Neuronal stem cell (in vitro differentiated cells): ENCODE results near the gene PROKR1.

Experiments used
- DNase-seq: peaks from one replicate; pipeline ENCODE4 v3.0.0-alpha.2; 2013; ENCODE audit warnings: low spot score
- H2AFZ ChIP-seq: one replicate; pipeline ENCODE4 v1.6.1; 2013; ENCODE audit warnings: mild to moderate bottlenecking, low read length, inconsistent platforms
- H2AK5ac ChIP-seq: 2 replicates; pipeline ENCODE4 v1.6.1; 2013; ENCODE audit warnings: low read depth, mild to moderate bottlenecking, inconsistent platforms, low read length, moderate library complexity, mixed read lengths
- H2BK120ac ChIP-seq: 2 replicates; pipeline ENCODE4 v1.6.1; 2013; ENCODE audit warnings: low read depth, mild to moderate bottlenecking, inconsistent platforms, low read length, moderate library complexity, mixed read lengths
- H2BK12ac ChIP-seq: one replicate; pipeline ENCODE4 v1.6.1; 2013; ENCODE audit warnings: low read length, inconsistent platforms
- H2BK15ac ChIP-seq: 2 replicates; pipeline ENCODE4 v1.6.1; 2013; ENCODE audit warnings: mild to moderate bottlenecking, low read length, inconsistent platforms, mixed read lengths
- H2BK5ac ChIP-seq: one replicate; pipeline ENCODE4 v1.6.1; 2013; ENCODE audit warnings: inconsistent platforms, mild to moderate bottlenecking, low read length, moderate library complexity
- H3K14ac ChIP-seq: one replicate; pipeline ENCODE4 v1.6.1; 2013; ENCODE audit warnings: low read length, inconsistent platforms
- H3K18ac ChIP-seq: 2 replicates; pipeline ENCODE4 v1.6.1; 2013; ENCODE audit warnings: low read length, inconsistent platforms
- H3K23ac ChIP-seq: 2 replicates; pipeline ENCODE4 v1.6.1; 2013; ENCODE audit warnings: low read depth, mild to moderate bottlenecking, mixed read lengths, low read length, inconsistent platforms; ENCODE audit not compliant: poor library complexity
- H3K27ac ChIP-seq: replicated peaks from 3 replicates; pipeline ENCODE4 v1.5.1; 2013; ENCODE audit warnings: low read length, inconsistent platforms
- H3K27me3 ChIP-seq, 3 experiments: 2 replicates each; pipeline ENCODE4 v1.6.1; 2013; ENCODE audit warnings: low read length in 3 of 3, mild to moderate bottlenecking in 2 of 3, inconsistent platforms in 1 of 3, low read depth in 1 of 3, mixed read lengths in 1 of 3, moderate library complexity in 1 of 3; ENCODE audit not compliant: control insufficient read depth in 3 of 3, insufficient read depth in 3 of 3
- H3K36me3 ChIP-seq, 2 donors: replicated peaks in 1 of 2; 2 replicates each; pipeline ENCODE4 v1.6.1; 2013; ENCODE audit warnings: low read length in 2 of 2; ENCODE audit not compliant: control insufficient read depth in 2 of 2, insufficient read depth in 2 of 2
- H3K4ac ChIP-seq: 2 replicates; pipeline ENCODE4 v1.6.1; 2013; ENCODE audit warnings: inconsistent platforms, mild to moderate bottlenecking, low read length, moderate library complexity
- H3K4me1 ChIP-seq, 2 donors: 1 replicate in 1 of 2; 2 replicates in 1 of 2; pipeline ENCODE4 v1.6.1; 2013; ENCODE audit warnings: low read length in 2 of 2, low read depth in 1 of 2; ENCODE audit not compliant: control insufficient read depth in 2 of 2, insufficient read depth in 1 of 2
- H3K4me2 ChIP-seq: one replicate; pipeline ENCODE4 v1.6.1; 2013; ENCODE audit warnings: mild to moderate bottlenecking, low read length, inconsistent platforms; ENCODE audit not compliant: insufficient read depth, poor library complexity, severe bottlenecking
- H3K4me3 ChIP-seq, 2 donors: 2 replicates each; pipeline ENCODE4 v1.5.1; 2013; ENCODE audit warnings: low read length in 2 of 2, mild to moderate bottlenecking in 2 of 2, inconsistent platforms in 1 of 2, moderate library complexity in 1 of 2
- H3K79me1 ChIP-seq: one replicate; pipeline ENCODE4 v1.6.1; 2013; ENCODE audit warnings: low read depth, mild to moderate bottlenecking, inconsistent platforms, low read length, moderate library complexity
- H3K9ac ChIP-seq: one replicate; pipeline ENCODE4 v1.6.1; 2013; ENCODE audit warnings: mild to moderate bottlenecking, low read depth, low read length, inconsistent platforms; ENCODE audit not compliant: poor library complexity
- H3K9me3 ChIP-seq, 2 donors: replicated peaks in 1 of 2; 2 replicates each; pipeline versions ENCODE3 to v1.6.1; 2013; ENCODE audit warnings: low read length in 2 of 2, mild to moderate bottlenecking in 2 of 2, inconsistent platforms in 1 of 2, low read depth in 1 of 2, mixed read lengths in 1 of 2, moderate library complexity in 1 of 2; ENCODE audit not compliant: control insufficient read depth in 2 of 2, insufficient read depth in 1 of 2
- H4K8ac ChIP-seq: one replicate; pipeline ENCODE4 v1.6.1; 2013; ENCODE audit warnings: low read depth, mild to moderate bottlenecking, inconsistent platforms, low read length, moderate library complexity
- H4K91ac ChIP-seq: one replicate; pipeline ENCODE4 v1.6.1; 2013; ENCODE audit warnings: low read length, low read depth, mild to moderate bottlenecking, inconsistent platforms; ENCODE audit not compliant: poor library complexity
- WGBS, 2 donors: extraction: QIAGEN DNeasy Blood & Tissue Kit; methylation state at CpG; one replicate each; pipeline ENCODE4 v1.1.7; 2013; ENCODE audit warnings: missing lambda C conversion rate in 2 of 2, mixed read lengths in 1 of 2; ENCODE audit not compliant: insufficient read length in 2 of 2, insufficient replicate concordance in 1 of 2; ENCODE audit errors: extremely low coverage in 2 of 2; 5-methylcytosine and 5-hydroxymethylcytosine counted together

The PROKR1 gene

DNA sequence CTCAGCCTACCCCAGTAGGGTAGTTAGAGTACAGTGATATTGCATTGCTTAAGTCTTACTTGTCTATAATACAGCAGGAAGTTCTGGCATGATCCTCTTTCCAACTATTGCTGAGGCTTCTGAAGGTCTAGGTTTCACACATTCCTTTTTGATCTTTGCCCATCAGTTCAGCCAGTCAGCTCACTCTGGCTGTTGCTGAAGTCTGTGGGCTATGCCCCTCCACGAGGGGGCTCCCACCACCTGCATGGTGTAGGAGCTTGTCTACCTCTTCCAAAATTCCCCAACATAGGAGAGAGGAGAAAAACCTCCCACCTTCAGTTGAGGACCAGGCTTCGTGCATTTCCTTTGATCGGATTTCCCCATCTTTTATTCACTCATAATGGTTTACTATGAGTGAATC lies 26.3 kb downstream of the PROKR1 start:
- H3K14ac ChIP-seq = no peak overlapping the region
- H3K27me3 ChIP-seq = no peaks in the 10 kb centered on the region
- H2BK15ac ChIP-seq = no peak overlapping the region
- no peak overlapping the region for H3K4ac ChIP-seq
- no peak overlapping the region for H4K8ac ChIP-seq
- no peak overlapping the region for H3K18ac ChIP-seq
- H3K36me3 ChIP-seq = no peaks in the 10 kb centered on the region
- no peak overlapping the region for H2BK120ac ChIP-seq
- WGBS, 2 donors = no CpG with 5 or more reads among the region's 3 CpGs
- no peak overlapping the region for H3K23ac ChIP-seq
- no peak overlapping the region for H3K4me2 ChIP-seq
- H2AK5ac ChIP-seq = no peak overlapping the region
- no peak overlapping the region for H3K9ac ChIP-seq
- H2BK5ac ChIP-seq = no peak overlapping the region
- H3K4me1 ChIP-seq = no peaks in the 10 kb centered on the region
- no peak overlapping the region for H2AFZ ChIP-seq
- H2BK12ac ChIP-seq = no peak overlapping the region
- no peak overlapping the region for H3K27ac ChIP-seq
- H3K4me3 ChIP-seq = no peak overlapping the region
- H4K91ac ChIP-seq = no peak overlapping the region
- peaks cover 0 to 1% of the 10 kb centered on the region in 2 donors for H3K9me3 ChIP-seq
- no peaks in the 10 kb centered on the region for H3K79me1 ChIP-seq
- no peak for DNase-seq

- H2BK120ac ChIP-seq = no peak overlapping the region
- no peak overlapping the region for H2BK15ac ChIP-seq
- no peak overlapping the region for H2BK5ac ChIP-seq
- H3K9me3 ChIP-seq = peaks cover 1 to 4% of the 10 kb centered on the region in 2 donors
- H2BK12ac ChIP-seq = no peak overlapping the region
- WGBS, 2 donors = no CpG with 5 or more reads among the region's 4 CpGs
- H3K4ac ChIP-seq = no peak overlapping the region
- no peak overlapping the region for H2AK5ac ChIP-seq
- H3K27me3 ChIP-seq = no peaks in the 10 kb centered on the region
- H4K8ac ChIP-seq = no peak overlapping the region
- H3K18ac ChIP-seq = no peak overlapping the region
- DNase-seq = no peak
- no peaks in the 10 kb centered on the region for H3K4me1 ChIP-seq
- no peak overlapping the region for H3K4me2 ChIP-seq
- no peak overlapping the region for H3K9ac ChIP-seq
- H3K79me1 ChIP-seq = no peaks in the 10 kb centered on the region
- H3K23ac ChIP-seq = no peak overlapping the region
- no peak overlapping the region for H3K27ac ChIP-seq
- H2AFZ ChIP-seq = no peak overlapping the region
- H3K4me3 ChIP-seq = no peak overlapping the region
- no peaks in the 10 kb centered on the region for H3K36me3 ChIP-seq
- no peak overlapping the region for H3K14ac ChIP-seq
- H4K91ac ChIP-seq = no peak overlapping the region
Measured at GRCh38 chr2:68671961-68672360, 28.6 kb downstream of the PROKR1 start.

- no peak overlapping the region for H3K23ac ChIP-seq
- H2AK5ac ChIP-seq = no peak overlapping the region
- H2AFZ ChIP-seq = no peak overlapping the region
- no peak overlapping the region for H2BK120ac ChIP-seq
- no peak overlapping the region for H3K9ac ChIP-seq
- H3K4me1 ChIP-seq = no peaks in the 10 kb centered on the region
- no peak overlapping the region for H2BK15ac ChIP-seq
- no peak overlapping the region for H3K4me2 ChIP-seq
- no peak overlapping the region for H2BK12ac ChIP-seq
- no peak overlapping the region for H2BK5ac ChIP-seq
- no peak overlapping the region for H3K27ac ChIP-seq
- H3K4ac ChIP-seq = no peak overlapping the region
- no CpG with 5 or more reads among the region's 3 CpGs for WGBS, 2 donors
- no peak overlapping the region for H4K8ac ChIP-seq
- H3K18ac ChIP-seq = no peak overlapping the region
- no peak overlapping the region for H3K4me3 ChIP-seq
- no peaks in the 10 kb centered on the region for H3K36me3 ChIP-seq
- H3K9me3 ChIP-seq = peaks cover 1 to 4% of the 10 kb centered on the region in 2 donors
- DNase-seq = no peak
- H3K14ac ChIP-seq = no peak overlapping the region
- H4K91ac ChIP-seq = no peak overlapping the region
- H3K27me3 ChIP-seq = no peaks in the 10 kb centered on the region
- no peaks in the 10 kb centered on the region for H3K79me1 ChIP-seq
Measured at GRCh38 chr2:68673631-68674030, 30.3 kb downstream of the PROKR1 start.

DNA sequence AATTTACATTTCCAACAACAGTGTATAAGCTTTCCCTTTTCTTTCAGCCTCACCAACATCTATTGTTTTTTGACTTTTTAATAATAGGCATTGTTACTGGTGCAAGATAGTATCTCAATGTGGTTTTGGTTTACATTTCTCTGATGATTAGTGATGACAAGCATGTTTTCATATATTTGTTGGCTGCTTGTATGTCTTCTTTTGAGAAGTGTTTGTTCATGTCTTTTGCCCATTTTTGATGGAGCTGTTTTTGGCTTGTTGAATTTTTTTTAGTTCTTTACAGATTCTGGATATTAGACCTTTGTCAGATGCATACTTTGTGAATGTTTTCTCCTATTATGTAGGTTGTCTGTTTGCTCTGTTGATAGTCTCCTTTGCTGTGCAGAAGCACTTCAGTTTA lies 32.1 kb downstream of the PROKR1 start:
- H2BK5ac ChIP-seq = no peak overlapping the region
- DNase-seq = no peak
- H3K4ac ChIP-seq = no peak overlapping the region
- no peaks in the 10 kb centered on the region for H3K4me1 ChIP-seq
- H3K4me3 ChIP-seq = no peak overlapping the region
- H2AK5ac ChIP-seq = no peak overlapping the region
- no peaks in the 10 kb centered on the region for H3K36me3 ChIP-seq
- H2AFZ ChIP-seq = no peak overlapping the region
- H3K27ac ChIP-seq = no peak overlapping the region
- H3K14ac ChIP-seq = no peak overlapping the region
- H3K79me1 ChIP-seq = no peaks in the 10 kb centered on the region
- no peak overlapping the region for H2BK12ac ChIP-seq
- no peak overlapping the region for H3K9ac ChIP-seq
- H3K9me3 ChIP-seq = peaks cover 1 to 4% of the 10 kb centered on the region in 2 donors
- no peak overlapping the region for H3K23ac ChIP-seq
- H3K18ac ChIP-seq = no peak overlapping the region
- no peak overlapping the region for H2BK120ac ChIP-seq
- no peak overlapping the region for H3K4me2 ChIP-seq
- no peak overlapping the region for H4K8ac ChIP-seq
- H4K91ac ChIP-seq = no peak overlapping the region
- H2BK15ac ChIP-seq = no peak overlapping the region
- no peaks in the 10 kb centered on the region for H3K27me3 ChIP-seq
